Choroid plexus epithelial cell (primary cell): ENCODE measurements around the gene KIF2C.

Experiments
- DNase-seq: peaks from one replicate; pipeline ENCODE4 v3.0.0-alpha.2; 2010; ENCODE audit warnings: low read depth
- H3K4me3 ChIP-seq: 2 replicates; pipeline ENCODE4 v1.5.1; 2011; ENCODE audit warnings: low read depth, mild to moderate bottlenecking, control low read depth, low read length, moderate library complexity
- CTCF ChIP-seq: conservative IDR thresholded peaks from 2 replicates; pipeline ENCODE4 v1.5.1; 2011; ENCODE audit warnings: low read depth, mild to moderate bottlenecking, control low read depth, inconsistent platforms, low read length, moderate library complexity

Gene KIF2C

GRCh38 chr1:44717653-44718052 lies 22.0 kb upstream of the KIF2C start:
- no peak for TF ChIP-seq CTCF
- DNase-seq: no peak
- H3K4me3 ChIP-seq: no peak overlapping the region

- no peak for TF ChIP-seq CTCF
- no peak for DNase-seq
- H3K4me3 ChIP-seq: no peak overlapping the region
These were observed 21.5 kb upstream of the KIF2C start for GRCh38 chr1:44718091-44718490.

- DNase-seq: peak; percentile 13
- no peak overlapping the region for H3K4me3 ChIP-seq
- no peak for TF ChIP-seq CTCF
These were observed 20.3 kb upstream of the KIF2C start for GRCh38 chr1:44719318-44719717.

GRCh38 chr1:44720281-44720680 lies 19.4 kb upstream of the KIF2C start:
- no peak for DNase-seq
- no peak overlapping the region for H3K4me3 ChIP-seq
- no peak for TF ChIP-seq CTCF

- H3K4me3 ChIP-seq: no peak overlapping the region
- peak; percentile 97 for DNase-seq
- TF ChIP-seq CTCF: no peak
These were observed 17.9 kb upstream of the KIF2C start for GRCh38 chr1:44721485-44722361.

- no peak for DNase-seq
- no peak overlapping the region for H3K4me3 ChIP-seq
- TF ChIP-seq CTCF: no peak
These were observed 16.6 kb upstream of the KIF2C start for GRCh38 chr1:44723064-44723463.
